GM18858 (cell line): ENCODE data around the gene OR1A1.
"Not testable (repeated sequence)": the region's sequence is repeated elsewhere in the genome, so short reads cannot be mapped to it uniquely, and the experiment has no call there.

Experiments used
- ATAC-seq: cut with Tn5 transposase; IDR thresholded peaks from one replicate; pipeline ENCODE4 v1.9.1; 2021; ENCODE audit not compliant: unreplicated experiment

The OR1A1 gene

GRCh38 chr17:3207367-3207766, at the start of gene OR1A1:
Gene OR1A1 (plus strand): TSS chr17:3207667. CDS start chr17:3215621, 7,954 bp downstream.
- no peak for ATAC-seq

GRCh38 chr17:3167574-3167973, 39.9 kb upstream of the OR1A1 start:
- ATAC-seq = no peak

GRCh38 chr17:3189961-3190360, 17.5 kb upstream of the OR1A1 start:
- ATAC-seq = no peak

- no peak for ATAC-seq
Measured at GRCh38 chr17:3197219-3197618, 10.2 kb upstream of the OR1A1 start, which contains the start of gene OR1A2. Gene OR1A2 (plus strand): TSS chr17:3197519. CDS start chr17:3197519, 0 bp downstream.

GRCh38 chr17:3208484-3208883, 1.0 kb downstream of the OR1A1 start:
- ATAC-seq = no peak

GRCh38 chr17:3213001-3213400, 5.5 kb downstream of the OR1A1 start:
- ATAC-seq = no peak

- no peak for ATAC-seq
Measured at GRCh38 chr17:3213587-3213986, 6.1 kb downstream of the OR1A1 start.

- not testable (repeated sequence) for ATAC-seq
Measured at GRCh38 chr17:3219978-3220377, 12.5 kb downstream of the OR1A1 start.

GRCh38 chr17:3221850-3222249, 14.4 kb downstream of the OR1A1 start:
- ATAC-seq = no peak

GRCh38 chr17:3222505-3222904, 15.0 kb downstream of the OR1A1 start:
- no peak for ATAC-seq

- ATAC-seq = not testable (repeated sequence)
Measured at GRCh38 chr17:3224721-3225352, 17.4 kb downstream of the OR1A1 start.

- ATAC-seq = not testable (repeated sequence)
Measured at GRCh38 chr17:3232300-3232699, 24.8 kb downstream of the OR1A1 start.

GRCh38 chr17:3238685-3239084, 31.2 kb downstream of the OR1A1 start:
- ATAC-seq = not testable (repeated sequence)

GRCh38 chr17:3241044-3241443, 33.6 kb downstream of the OR1A1 start:
- ATAC-seq = not testable (repeated sequence)

GRCh38 chr17:3244841-3245240, 37.4 kb downstream of the OR1A1 start:
- not testable (repeated sequence) for ATAC-seq

- ATAC-seq = not testable (repeated sequence)
Measured at GRCh38 chr17:3249013-3249412, 41.5 kb downstream of the OR1A1 start.

- no peak for ATAC-seq
Measured at GRCh38 chr17:3256575-3256974, 49.1 kb downstream of the OR1A1 start.

GRCh38 chr17:3260163-3260562, 52.7 kb downstream of the OR1A1 start:
- no peak for ATAC-seq

GRCh38 chr17:3260600-3260999, 53.1 kb downstream of the OR1A1 start:
- ATAC-seq = no peak
